H9 (cell line): ENCODE data around the gene SREBF1. TPM values are rescaled to one million over a fixed set of nuclear protein-coding genes. Genes with fewer than 3 reads are reported as not detected.

Source experiments
- DNase-seq: peaks from one replicate; pipeline ENCODE4 v3.0.0-alpha.2; 2017
- H2AFZ ChIP-seq: one replicate; pipeline ENCODE4 v1.6.1; 2013; ENCODE audit warnings: mild to moderate bottlenecking, low read length, control low read depth, moderate library complexity
- H2AK5ac ChIP-seq: 2 replicates; pipeline ENCODE4 v1.6.1; 2013; ENCODE audit warnings: low read length, control low read depth, mixed read lengths; ENCODE audit not compliant: insufficient read length
- H2BK120ac ChIP-seq: one replicate; pipeline ENCODE4 v1.6.1; 2013; ENCODE audit warnings: low read depth, mild to moderate bottlenecking, low read length, control low read depth, inconsistent platforms; ENCODE audit not compliant: poor library complexity, severe bottlenecking
- H2BK12ac ChIP-seq: 2 replicates; pipeline ENCODE4 v1.6.1; 2013; ENCODE audit warnings: low read length, control low read depth, mixed read lengths, low read depth; ENCODE audit not compliant: insufficient read length
- H2BK15ac ChIP-seq: 2 replicates; pipeline ENCODE4 v1.6.1; 2013; ENCODE audit warnings: low read depth, low read length, control low read depth
- H2BK20ac ChIP-seq: one replicate; pipeline ENCODE4 v1.6.1; 2013; ENCODE audit warnings: low read depth, mild to moderate bottlenecking, low read length, control low read depth, inconsistent platforms; ENCODE audit not compliant: poor library complexity, severe bottlenecking
- H2BK5ac ChIP-seq: 2 replicates; pipeline ENCODE4 v1.6.1; 2013; ENCODE audit warnings: low read length, control low read depth, mixed read lengths; ENCODE audit not compliant: insufficient read length
- H3K14ac ChIP-seq: 2 replicates; pipeline ENCODE4 v1.6.1; 2013; ENCODE audit warnings: low read length, control low read depth; ENCODE audit not compliant: insufficient read depth
- H3K18ac ChIP-seq: 2 replicates; pipeline ENCODE4 v1.6.1; 2013; ENCODE audit warnings: low read depth, mild to moderate bottlenecking, mixed read lengths, low read length, control low read depth; ENCODE audit not compliant: insufficient read length
- H3K23ac ChIP-seq: 2 replicates; pipeline ENCODE4 v1.6.1; 2013; ENCODE audit warnings: low read length, control low read depth, mixed read lengths, low read depth; ENCODE audit not compliant: insufficient read length
- H3K23me2 ChIP-seq: 2 replicates; pipeline ENCODE4 v1.6.1; 2013; ENCODE audit warnings: low read depth, mild to moderate bottlenecking, mixed read lengths, low read length, control low read depth; ENCODE audit not compliant: insufficient read length, poor library complexity, severe bottlenecking
- H3K27ac ChIP-seq: 2 replicates; pipeline ENCODE4 v1.5.1; 2013; ENCODE audit warnings: low read length, control low read depth, mixed read lengths, low read depth; ENCODE audit not compliant: insufficient read length
- H3K27me3 ChIP-seq: 2 replicates; pipeline ENCODE4 v1.6.1; 2013; ENCODE audit warnings: low read length, control low read depth, inconsistent platforms; ENCODE audit not compliant: insufficient read depth
- H3K4ac ChIP-seq: 2 replicates; pipeline ENCODE4 v1.6.1; 2013; ENCODE audit warnings: low read depth, mild to moderate bottlenecking, control low read depth, inconsistent platforms, low read length, moderate library complexity
- H3K4me1 ChIP-seq: 2 replicates; pipeline ENCODE4 v1.6.1; 2013; ENCODE audit warnings: low read length, control low read depth, inconsistent platforms; ENCODE audit not compliant: insufficient read depth
- H3K4me2 ChIP-seq: 2 replicates; pipeline ENCODE4 v1.6.1; 2013; ENCODE audit warnings: low read length, control low read depth, mixed read lengths; ENCODE audit not compliant: insufficient read length, insufficient read depth
- H3K56ac ChIP-seq: 2 replicates; pipeline ENCODE4 v1.6.1; 2013; ENCODE audit warnings: low read depth, mild to moderate bottlenecking, mixed read lengths, low read length, control low read depth; ENCODE audit not compliant: insufficient read length
- H3K79me1 ChIP-seq: 2 replicates; pipeline ENCODE4 v1.6.1; 2013; ENCODE audit warnings: low read depth, mild to moderate bottlenecking, moderate library complexity, low read length, control low read depth, inconsistent platforms; ENCODE audit not compliant: insufficient read depth, poor library complexity, severe bottlenecking
- H3K79me2 ChIP-seq: 2 replicates; pipeline ENCODE4 v1.6.1; 2013; ENCODE audit warnings: low read length, control low read depth, inconsistent platforms; ENCODE audit not compliant: insufficient read depth
- H3K9ac ChIP-seq: 2 replicates; pipeline ENCODE4 v1.6.1; 2013; ENCODE audit warnings: low read length, control low read depth, mixed read lengths; ENCODE audit not compliant: insufficient read length; ENCODE audit errors: extremely low read depth
- H3K9me3 ChIP-seq: one replicate; pipeline ENCODE4 v1.6.1; 2013; ENCODE audit warnings: low read depth, low read length, inconsistent platforms; ENCODE audit not compliant: control insufficient read depth
- H3T11ph ChIP-seq: one replicate; pipeline ENCODE4 v1.6.1; 2013; ENCODE audit warnings: mild to moderate bottlenecking, low read length, control low read depth, inconsistent platforms
- H4K20me1 ChIP-seq: one replicate; pipeline ENCODE4 v1.6.1; 2013; ENCODE audit not compliant: control insufficient read depth, insufficient read length, insufficient read depth
- H4K5ac ChIP-seq: 2 replicates; pipeline ENCODE4 v1.6.1; 2013; ENCODE audit warnings: low read depth, mild to moderate bottlenecking, mixed read lengths, low read length, control low read depth; ENCODE audit not compliant: insufficient read length
- H4K8ac ChIP-seq: replicated peaks from 2 replicates; pipeline ENCODE4 v1.6.1; 2013; ENCODE audit warnings: low read length, control low read depth, mixed read lengths, low read depth; ENCODE audit not compliant: insufficient read length
- H4K91ac ChIP-seq: 2 replicates; pipeline ENCODE4 v1.6.1; 2013; ENCODE audit warnings: low read depth, mild to moderate bottlenecking, moderate library complexity, mixed read lengths, low read length, control low read depth; ENCODE audit not compliant: insufficient read length
- H3K27ac Mint-ChIP-seq, 3 experiments: 2 replicates in 2 of 3; 3 replicates in 1 of 3; pipeline ENCODE4 v1.8.0; 2020 to 2021; ENCODE audit warnings: mixed read lengths in 3 of 3, mild to moderate bottlenecking in 1 of 3, moderate library complexity in 1 of 3
- H3K27me3 Mint-ChIP-seq: 2 replicates; pipeline ENCODE4 v1.8.0; 2021; ENCODE audit warnings: low read depth, mild to moderate bottlenecking, moderate library complexity, mixed read lengths
- H3K36me3 Mint-ChIP-seq, 3 experiments: 2 replicates in 2 of 3; 3 replicates in 1 of 3; pipeline ENCODE4 v1.8.0; 2020 to 2021; ENCODE audit warnings: low read depth in 3 of 3, mixed read lengths in 3 of 3; ENCODE audit not compliant: insufficient read depth in 1 of 3
- H3K4me1 Mint-ChIP-seq, 2 experiments: 2 replicates each; pipeline ENCODE4 v1.8.0; 2020; ENCODE audit warnings: mixed read lengths in 2 of 2
- H3K4me3 Mint-ChIP-seq, 2 experiments: 2 replicates in 1 of 2; 3 replicates in 1 of 2; pipeline ENCODE4 v1.8.0; 2020 to 2021; ENCODE audit warnings: mild to moderate bottlenecking in 2 of 2, mixed read lengths in 2 of 2, moderate library complexity in 1 of 2
- H3K9me3 Mint-ChIP-seq, 2 experiments: 2 replicates in 1 of 2; 3 replicates in 1 of 2; pipeline ENCODE4 v1.8.0; 2020; ENCODE audit warnings: mild to moderate bottlenecking in 2 of 2, mixed read lengths in 2 of 2, moderate library complexity in 1 of 2
- CTCF ChIP-seq: fragments of 200-600 bp; sonication (generic); conservative IDR thresholded peaks from 3 replicates; pipeline ENCODE4 v1.8.0; 2021; ENCODE audit warnings: antibody characterized with exemption, mild to moderate bottlenecking
- WGBS: extraction: QIAGEN DNeasy Blood & Tissue Kit; methylation state at CpG from one replicate; pipeline ENCODE4 v1.1.7; 2013; ENCODE audit warnings: missing lambda C conversion rate, low lambda C conversion rate, mixed read lengths; ENCODE audit not compliant: insufficient read length; ENCODE audit errors: extremely low coverage; 5-methylcytosine and 5-hydroxymethylcytosine counted together
- total RNA-seq: library from RNA; stranded (reverse); gene quantifications from 2 replicates; pipeline ENCODE4 v1.2.1, GENCODE V29; 2021

Gene SREBF1
- total RNA-seq, 1 experiment from 2014 or later = 81.9 TPM

GRCh38 chr17:17873450-17873991, 36.7 kb upstream of the SREBF1 start:
- Mint-ChIP-seq H3K4me3 (no peak overlapping the region), H3K4me1 (peaks cover 37 to 41% of the 10 kb centered on the region in 2 experiments), H3K27me3 (peaks cover 23% of the 10 kb centered on the region), H3K9me3 (peaks cover 0 to 3% of the 10 kb centered on the region in 2 experiments; a peak in 1 of 5 replicates), H3K36me3 (no peaks in the 10 kb centered on the region), H3K27ac (peak overlapping the region in 1 of 3 experiments; percentile 49; a peak in 1 of 7 replicates)
- Histone ChIP-seq H3K9me3 (no peaks in the 10 kb centered on the region), H3K56ac (no peak overlapping the region), H2AK5ac (no peak overlapping the region), H4K91ac (no peak overlapping the region), H3K18ac (no peak overlapping the region), H4K5ac (no peak overlapping the region), H3K9ac (no peak overlapping the region), H4K20me1 (no peaks in the 10 kb centered on the region), H3K23ac (no peak overlapping the region), H3K4me1 (peaks cover 8% of the 10 kb centered on the region; the same call in 1 of the 2 replicates), H3K79me1 (no peaks in the 10 kb centered on the region), H3K23me2 (no peaks in the 10 kb centered on the region), H3K4ac (no peak overlapping the region), H2BK20ac (no peak overlapping the region), H2BK5ac (no peak overlapping the region), H3K14ac (no peak overlapping the region), H3T11ph (no peak overlapping the region), H2BK12ac (no peak overlapping the region), H2AFZ (no peak overlapping the region), H3K27me3 (no peaks in the 10 kb centered on the region), H2BK120ac (no peak overlapping the region), H3K4me2 (no peak overlapping the region), H4K8ac (no peak overlapping the region), H2BK15ac (no peak overlapping the region), H3K79me2 (no peaks in the 10 kb centered on the region), H3K27ac (no peak overlapping the region)
- TF ChIP-seq CTCF = no peak
- no CpG with 5 or more reads among the region's 8 CpGs for WGBS
- DNase-seq = no peak
